T follicular helper cell (primary cell): ENCODE results near the gene FCGR3B.
"Not testable (repeated sequence)": the region's sequence is repeated elsewhere in the genome, so short reads cannot be mapped to it uniquely, and the experiment has no call there.

ENCODE experiments used
- DNase-seq: peaks from one replicate; pipeline ENCODE4 v3.0.0-alpha.2; 2020; ENCODE audit warnings: low read depth

Gene FCGR3B

DNA sequence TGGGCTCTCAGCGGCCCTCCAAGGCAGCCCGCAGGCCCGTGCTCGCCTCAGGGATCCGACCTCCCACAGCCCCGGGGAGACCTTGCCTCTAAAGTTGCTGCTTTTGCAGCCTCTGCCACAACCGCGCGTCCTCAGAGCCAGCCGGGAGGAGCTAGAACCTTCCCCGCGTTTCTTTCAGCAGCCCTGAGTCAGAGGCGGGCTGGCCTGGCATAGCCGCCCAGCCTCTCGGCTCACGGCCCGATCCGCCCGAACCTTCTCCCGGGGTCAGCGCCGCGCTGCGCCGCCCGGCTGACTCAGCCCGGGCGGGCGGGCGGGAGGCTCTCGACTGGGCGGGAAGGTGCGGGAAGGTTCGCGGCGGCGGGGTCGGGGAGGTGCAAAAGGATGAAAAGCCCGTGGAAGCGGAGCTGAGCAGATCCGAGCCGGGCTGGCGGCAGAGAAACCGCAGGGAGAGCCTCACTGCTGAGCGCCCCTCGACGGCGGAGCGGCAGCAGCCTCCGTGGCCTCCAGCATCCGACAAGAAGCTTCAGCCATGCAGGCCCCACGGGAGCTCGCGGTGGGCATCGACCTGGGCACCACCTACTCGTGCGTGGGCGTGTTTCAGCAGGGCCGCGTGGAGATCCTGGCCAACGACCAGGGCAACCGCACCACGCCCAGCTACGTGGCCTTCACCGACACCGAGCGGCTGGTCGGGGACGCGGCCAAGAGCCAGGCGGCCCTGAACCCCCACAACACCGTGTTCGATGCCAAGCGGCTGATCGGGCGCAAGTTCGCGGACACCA lies 25.0 kb downstream of the FCGR3B start:
- DNase-seq: not testable (repeated sequence)

DNA sequence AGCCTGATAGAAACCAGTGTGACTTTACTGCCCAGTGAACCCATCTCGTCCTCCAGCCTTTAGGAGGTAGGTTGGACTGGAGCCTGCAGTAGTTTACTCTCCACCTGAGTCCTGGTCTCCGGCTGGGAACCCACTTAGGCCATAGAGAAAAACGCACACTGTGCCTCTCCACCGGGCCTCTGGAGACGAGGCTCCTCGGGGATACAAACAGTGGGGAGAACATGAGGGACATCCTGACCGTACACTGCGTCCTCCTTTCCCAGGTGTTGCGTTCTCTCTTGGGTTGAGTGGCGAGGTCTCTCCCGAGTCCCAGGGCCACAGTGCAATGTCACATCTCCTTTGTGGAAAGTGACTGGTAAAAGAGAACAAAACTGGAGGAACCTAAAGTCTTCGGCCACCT lies 26.0 kb downstream of the FCGR3B start:
- not testable (repeated sequence) for DNase-seq

DNA sequence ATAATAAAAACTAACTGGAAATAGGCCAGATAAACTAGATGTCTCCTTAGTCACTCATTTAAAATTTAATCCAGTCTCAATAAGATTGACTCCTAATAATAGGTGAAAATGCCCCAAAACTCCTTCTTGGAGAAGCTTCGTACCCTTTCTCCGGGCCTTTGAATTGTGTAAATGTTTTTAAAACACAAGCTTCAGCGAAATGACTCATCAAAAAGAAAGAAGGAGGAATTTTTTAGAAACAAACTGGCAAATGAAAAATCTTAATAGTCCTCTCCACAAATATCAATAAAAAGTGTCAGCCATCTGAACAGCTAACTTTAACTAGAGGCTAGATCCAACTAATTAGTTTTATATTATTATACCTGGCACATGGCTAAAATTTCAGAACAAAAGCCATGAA lies 33.9 kb downstream of the FCGR3B start:
- not testable (repeated sequence) for DNase-seq

DNA sequence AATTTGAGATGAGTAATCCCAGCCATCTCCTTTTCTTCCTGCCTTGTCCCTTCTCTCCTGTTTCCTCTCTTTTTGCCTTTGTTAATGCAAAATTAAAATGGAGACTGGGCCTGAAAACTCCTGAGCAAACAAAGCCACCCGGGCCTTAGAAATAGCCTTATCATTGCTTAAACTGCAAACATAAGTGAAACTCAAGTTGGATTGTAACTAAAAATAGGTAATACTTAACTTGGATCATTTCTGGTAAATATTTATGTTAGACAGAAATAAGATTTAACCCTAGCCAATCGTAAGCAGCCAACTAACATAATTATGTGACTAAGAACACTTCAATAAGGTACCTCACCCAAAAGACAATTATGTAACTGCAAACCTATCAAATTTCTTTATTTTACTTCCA lies 35.4 kb downstream of the FCGR3B start:
- DNase-seq: not testable (repeated sequence)

DNA sequence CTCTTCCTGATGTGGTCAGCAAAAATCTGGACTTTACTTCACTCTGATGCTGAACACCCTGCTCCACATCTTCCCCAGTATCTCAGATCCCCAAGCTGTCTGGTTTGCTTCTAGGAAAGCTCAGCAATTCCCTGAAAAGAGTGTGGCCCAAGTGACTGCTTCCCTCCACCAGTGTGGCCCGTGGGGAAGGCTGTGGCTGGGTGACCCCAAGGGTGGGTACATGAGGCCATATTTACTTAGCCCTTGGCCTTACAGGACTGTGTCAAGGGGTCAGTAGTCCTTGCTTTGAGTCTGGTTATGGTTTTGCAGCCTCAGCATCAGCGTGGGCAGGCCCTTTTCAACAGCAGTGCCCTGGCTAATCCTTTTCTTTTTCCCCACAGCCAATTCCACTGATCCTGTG lies 35.8 kb downstream of the FCGR3B start:
- not testable (repeated sequence) for DNase-seq

DNA sequence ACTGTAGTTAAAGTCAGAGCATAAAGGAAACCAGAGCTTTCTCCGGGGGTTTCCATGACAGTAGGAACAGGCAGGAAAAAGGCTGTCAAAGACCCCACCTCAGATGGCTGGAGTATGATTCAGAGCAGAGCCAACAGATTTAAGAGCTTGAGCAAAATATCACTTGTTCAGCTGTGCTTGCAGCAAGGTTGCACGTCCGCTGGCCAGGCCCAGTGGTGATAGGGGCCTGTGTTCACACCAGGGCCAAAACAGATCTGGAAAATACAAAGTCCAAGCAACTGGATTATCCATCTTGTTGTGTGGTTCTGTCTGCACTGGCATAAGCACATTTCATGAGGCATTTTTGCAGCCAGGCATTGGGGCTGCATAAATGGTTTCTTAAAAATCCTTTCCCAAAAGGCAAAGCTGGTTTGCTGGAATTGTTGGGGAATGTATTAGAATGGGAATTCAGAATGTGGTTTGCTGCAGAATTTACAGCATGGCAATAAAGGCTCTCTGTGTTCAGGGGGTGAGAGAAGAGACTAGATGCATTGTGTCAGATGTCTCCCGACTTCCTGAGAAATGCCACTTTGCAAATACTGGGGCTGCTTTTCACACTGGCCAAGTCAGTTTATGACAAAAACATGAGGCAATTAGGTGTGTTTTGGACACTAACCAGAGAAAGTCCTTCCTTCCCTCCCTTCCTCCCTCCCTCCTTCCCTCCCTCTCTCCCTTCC lies 36.5 kb downstream of the FCGR3B start:
- not testable (repeated sequence) for DNase-seq

DNA sequence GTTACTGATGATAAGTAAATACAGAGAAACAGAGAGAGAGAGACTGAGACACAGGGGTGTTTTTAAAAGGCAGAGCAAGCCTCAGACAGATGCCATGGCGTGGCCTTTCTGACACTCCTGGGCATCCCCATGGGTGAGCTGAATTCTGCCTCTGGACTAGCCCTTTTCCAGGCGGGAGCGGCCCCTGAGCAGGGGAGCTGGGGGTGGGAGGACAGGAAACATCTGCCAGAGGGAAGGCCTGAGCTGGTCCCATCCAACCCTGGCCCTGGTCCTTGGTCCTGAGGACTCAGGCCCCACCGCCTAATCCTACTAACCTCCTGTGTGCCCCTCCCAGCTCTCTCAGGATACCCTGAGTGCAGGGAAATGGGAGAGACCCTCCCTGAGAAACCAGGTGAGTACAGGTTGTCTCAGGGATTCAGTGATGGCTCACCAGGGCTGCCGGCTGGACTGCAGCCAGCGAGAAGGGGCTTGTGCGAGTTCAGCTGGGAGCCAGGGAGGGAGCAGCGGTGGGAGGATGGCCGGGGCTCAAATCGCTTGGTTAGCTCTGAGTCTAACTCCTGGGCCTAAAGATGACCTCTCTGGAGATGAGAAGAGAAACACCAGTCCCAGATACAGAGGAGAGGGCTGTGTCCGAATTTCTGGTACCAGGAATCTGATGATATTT lies 37.8 kb downstream of the FCGR3B start:
- DNase-seq: not testable (repeated sequence)

DNA sequence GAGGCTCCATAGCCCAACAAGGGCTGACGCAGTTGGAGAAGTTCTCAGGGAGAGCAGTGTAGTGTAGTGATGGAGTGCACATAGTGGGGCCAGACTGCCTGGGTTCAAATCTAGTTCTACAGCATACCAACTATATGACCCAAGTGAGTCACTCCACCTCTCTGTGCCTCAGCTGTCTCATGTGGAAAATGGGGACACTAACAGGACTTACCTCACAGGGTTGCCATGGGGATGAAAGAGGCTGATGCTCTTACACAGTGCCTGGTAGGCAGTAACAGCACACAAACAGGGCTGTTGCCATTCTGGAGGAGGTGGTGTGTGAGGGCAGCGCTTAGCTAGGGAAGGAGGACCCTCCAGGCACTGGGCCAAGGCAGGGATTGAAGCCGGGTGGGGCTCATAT lies 38.4 kb downstream of the FCGR3B start:
- not testable (repeated sequence) for DNase-seq

DNA sequence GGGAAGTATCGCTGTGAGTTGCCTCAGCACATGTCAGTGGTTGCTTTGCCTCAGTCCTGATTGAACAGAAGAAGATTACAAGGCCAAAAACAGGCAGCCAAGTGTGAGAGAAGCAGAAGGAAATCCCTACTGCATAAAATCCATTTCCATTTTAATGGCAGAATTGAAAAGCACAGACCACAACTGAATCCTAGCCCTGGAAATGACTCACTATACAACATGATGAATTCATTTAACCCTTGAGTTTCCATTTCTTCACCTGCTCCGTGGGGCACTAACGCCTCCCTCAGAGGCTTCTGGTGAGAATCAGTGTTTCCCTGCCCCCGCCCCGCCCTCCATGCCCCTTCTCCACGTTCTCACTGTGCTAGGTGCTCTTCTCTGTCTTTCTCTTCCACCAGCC lies 41.1 kb downstream of the FCGR3B start:
- DNase-seq: not testable (repeated sequence)

DNA sequence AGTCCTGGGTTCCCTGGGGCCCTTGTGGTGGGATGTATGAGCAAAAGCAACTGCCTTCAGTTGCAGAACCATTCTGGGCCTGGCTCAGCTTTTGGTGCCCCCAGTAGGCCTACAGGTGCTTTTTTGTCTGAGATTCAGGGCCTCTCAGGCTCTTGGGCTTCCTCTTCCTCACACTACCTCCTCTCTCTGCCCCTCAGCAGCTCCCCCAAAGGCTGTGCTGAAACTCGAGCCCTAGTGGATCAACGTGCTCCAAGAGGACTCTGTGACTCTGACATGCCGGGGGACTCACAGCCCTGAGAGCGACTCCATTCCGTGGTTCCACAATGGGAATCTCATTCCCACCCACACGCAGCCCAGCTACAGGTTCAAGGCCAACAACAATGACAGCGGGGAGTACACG lies 41.6 kb downstream of the FCGR3B start:
- not testable (repeated sequence) for DNase-seq

DNA sequence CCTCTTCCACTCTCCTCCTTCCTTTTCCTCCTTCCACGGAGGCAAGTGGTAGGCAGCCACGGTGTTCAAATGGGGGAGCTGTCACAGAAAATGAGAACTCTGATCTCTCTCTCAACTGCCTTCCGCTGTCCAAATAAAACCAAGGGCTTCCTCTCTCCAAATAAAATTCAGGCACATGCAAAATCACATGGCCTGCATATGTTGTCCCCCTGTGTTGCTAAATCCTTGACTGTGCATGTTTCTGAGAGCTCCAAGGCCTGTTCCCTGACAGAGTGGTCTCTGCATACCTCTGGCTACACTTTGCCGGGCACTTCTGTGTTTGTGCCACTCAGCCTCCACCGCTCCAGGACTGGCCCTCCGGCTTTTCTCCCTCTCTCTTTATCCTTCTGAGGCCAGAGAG lies 42.4 kb downstream of the FCGR3B start:
- not testable (repeated sequence) for DNase-seq

DNA sequence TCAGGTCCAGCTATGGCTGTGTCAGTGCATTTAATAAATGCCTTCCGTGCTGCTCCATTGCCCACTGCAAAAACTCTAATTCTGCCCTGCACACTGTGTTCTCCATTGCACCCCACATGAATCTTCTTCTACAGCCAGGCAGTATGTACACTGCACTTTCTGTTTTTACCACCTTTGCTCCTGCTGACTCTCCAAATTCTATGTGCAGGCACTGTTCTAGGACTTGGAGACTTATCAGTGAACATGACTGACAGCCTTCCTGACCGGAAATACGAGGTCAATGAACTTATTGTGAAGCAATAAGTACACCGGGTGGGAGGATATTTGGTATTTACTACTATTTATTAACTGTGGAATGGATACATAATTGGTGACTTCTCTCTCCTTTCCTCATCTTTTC lies 48.1 kb downstream of the FCGR3B start:
- DNase-seq: not testable (repeated sequence)

DNA sequence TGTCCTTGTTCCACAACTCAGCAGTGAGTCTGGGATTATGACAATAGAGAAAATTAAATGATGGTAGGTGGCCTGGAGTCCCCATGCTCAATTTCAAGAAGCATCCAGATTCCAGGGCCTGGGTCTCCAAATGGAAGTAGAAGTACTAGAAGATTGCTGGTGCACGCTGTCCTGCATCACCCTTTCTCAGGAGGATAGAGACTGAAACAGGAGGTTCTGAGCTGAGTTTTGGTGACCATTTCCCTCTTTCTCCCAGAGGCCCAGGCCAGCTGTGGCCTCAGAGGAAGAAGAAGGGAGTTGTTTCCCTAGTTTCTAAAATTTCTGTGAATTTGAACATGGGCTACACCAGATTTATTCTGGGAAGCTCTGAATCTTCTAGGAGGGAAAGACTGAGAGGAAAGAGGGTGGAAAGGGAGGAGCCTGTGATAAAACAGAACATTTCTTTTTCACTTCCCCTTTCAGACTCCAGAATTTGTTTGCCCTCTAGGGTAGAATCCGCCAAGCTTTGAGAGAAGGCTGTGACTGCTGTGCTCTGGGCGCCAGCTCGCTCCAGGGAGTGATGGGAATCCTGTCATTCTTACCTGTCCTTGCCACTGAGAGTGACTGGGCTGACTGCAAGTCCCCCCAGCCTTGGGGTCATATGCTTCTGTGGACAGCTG lies 50.0 kb downstream of the FCGR3B start:
- not testable (repeated sequence) for DNase-seq

DNA sequence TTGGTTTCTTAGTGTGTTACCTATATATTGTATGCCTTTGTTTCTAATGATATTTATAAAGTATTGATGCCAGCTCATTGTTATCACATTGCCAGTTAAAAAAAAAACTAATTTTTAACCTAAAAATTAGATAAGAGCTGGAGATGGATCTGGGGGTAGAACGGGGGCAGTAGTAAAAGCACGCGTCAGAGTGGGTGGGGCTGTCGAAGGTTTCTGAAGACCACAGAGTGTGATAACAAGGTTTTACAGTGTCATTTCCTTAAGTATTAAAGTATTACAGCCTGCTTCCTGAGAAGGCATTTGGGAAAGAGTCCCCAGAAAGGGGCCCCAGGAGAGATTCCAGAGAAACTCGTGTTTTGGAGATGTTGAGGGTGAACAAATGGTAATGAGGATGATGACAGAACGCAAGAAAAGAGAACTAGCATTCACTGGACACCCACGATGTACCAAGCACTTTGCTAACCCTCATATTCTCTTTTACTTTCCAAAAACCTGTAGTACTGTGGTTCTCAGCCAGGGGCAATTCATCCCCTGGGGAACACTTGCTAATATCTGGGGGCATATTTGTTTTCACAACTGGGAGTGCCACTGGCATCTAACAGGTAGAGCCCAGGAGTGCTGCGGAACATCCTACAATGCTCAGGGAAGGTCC lies 51.0 kb downstream of the FCGR3B start:
- DNase-seq: not testable (repeated sequence)

DNA sequence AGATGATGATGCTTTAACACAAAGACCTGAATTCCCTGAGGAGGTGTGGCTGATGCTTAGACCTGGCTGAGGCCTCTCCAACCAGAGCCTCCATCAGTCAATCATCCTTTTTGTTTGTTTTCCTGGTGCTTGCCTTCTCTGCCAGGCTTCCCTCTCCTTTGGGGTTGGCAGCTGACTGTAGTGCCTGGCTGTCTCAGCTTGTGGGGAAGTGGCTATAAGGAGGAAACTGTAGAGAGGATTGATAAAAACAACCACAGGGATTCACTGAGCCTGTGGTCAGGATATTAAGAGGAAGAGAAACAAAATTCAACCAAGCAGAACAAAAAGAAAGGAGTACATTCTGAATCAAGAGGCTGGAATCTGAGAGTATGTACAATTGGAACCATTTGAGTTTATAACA lies 54.3 kb downstream of the FCGR3B start:
- DNase-seq: not testable (repeated sequence)
